T-helper 17 cell (primary cell): ENCODE measurements around the gene ZC3H7B. TPM values are rescaled to one million over a fixed set of nuclear protein-coding genes. Genes with fewer than 3 reads are reported as not detected.
A peak's percentile ranks its signal among the peaks of the same experiment; 100 is the strongest.
"Not testable (repeated sequence)": the region's sequence is repeated elsewhere in the genome, so short reads cannot be mapped to it uniquely, and the experiment has no call there.

ENCODE experiments used
- ATAC-seq: fragments of 150-1000 bp; cut with Tn5 transposase; 2 replicates; pipeline ENCODE4 v1.10.0; 2021; ENCODE audit warnings: mild to moderate bottlenecking, moderate library complexity
- DNase-seq, 3 donors: peaks; one replicate each; pipeline versions ENCODE4 v3.0.0 to v3.0.0-alpha.2; 2020 to 2021
- H3K9me3 ChIP-seq: one replicate; pipeline ENCODE4 v1.7.0; 2013; ENCODE audit warnings: low read length, mild to moderate bottlenecking; ENCODE audit not compliant: control insufficient read depth, poor library complexity, severe bottlenecking
- H3K27ac Mint-ChIP-seq: one replicate; pipeline ENCODE4 v1.8.0; 2022; ENCODE audit warnings: mild to moderate bottlenecking, moderate library complexity, mixed read lengths
- H3K27me3 Mint-ChIP-seq: one replicate; pipeline ENCODE4 v1.8.0; 2022; ENCODE audit warnings: mixed read lengths
- H3K36me3 Mint-ChIP-seq: one replicate; pipeline ENCODE4 v1.8.0; 2022; ENCODE audit warnings: low read depth, mixed read lengths
- H3K4me1 Mint-ChIP-seq: one replicate; pipeline ENCODE4 v1.8.0; 2022; ENCODE audit warnings: mild to moderate bottlenecking, mixed read lengths
- H3K4me3 Mint-ChIP-seq: one replicate; pipeline ENCODE4 v1.8.0; 2022; ENCODE audit warnings: mild to moderate bottlenecking, moderate library complexity, mixed read lengths
- total RNA-seq, 4 donors: library from RNA in 2 of 4; stranded (reverse) in 2 of 4; gene quantifications; one replicate each; pipeline ENCODE4 v1.2.3 and lab custom pipeline; 2022 to 2026

The ZC3H7B gene
- total RNA-seq, 2 donors from 2014 or later = 33.5 to 35.9 TPM

DNA sequence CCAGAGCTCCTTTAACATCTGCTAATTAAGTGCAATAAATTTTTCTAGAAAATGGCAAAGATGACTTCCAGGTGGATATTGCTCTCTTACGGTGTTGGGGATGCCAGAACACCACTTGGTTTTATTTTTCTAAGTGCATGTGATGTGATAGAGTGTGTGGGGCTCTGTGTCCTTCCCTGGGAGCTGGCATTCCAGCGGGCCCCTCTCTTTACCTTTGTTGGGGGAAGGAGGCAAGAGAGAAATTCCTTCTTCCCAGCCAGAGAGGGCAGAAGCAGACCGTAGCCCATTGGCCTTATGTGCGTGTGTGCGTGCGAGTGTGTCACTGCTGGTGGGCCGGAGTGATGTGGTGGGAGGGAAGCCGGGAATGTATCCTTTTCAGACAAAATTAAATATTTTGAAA, 97.6 kb downstream of the ZC3H7B start:
- Mint-ChIP-seq H3K27ac (no peak overlapping the region), H3K36me3 (no peaks in the 10 kb centered on the region), H3K27me3 (no peaks in the 10 kb centered on the region), H3K4me3 (no peak overlapping the region), H3K4me1 (peaks cover 3% of the 10 kb centered on the region)
- no peak for DNase-seq
- no peak for ATAC-seq
- no peaks in the 10 kb centered on the region for H3K9me3 ChIP-seq

DNA sequence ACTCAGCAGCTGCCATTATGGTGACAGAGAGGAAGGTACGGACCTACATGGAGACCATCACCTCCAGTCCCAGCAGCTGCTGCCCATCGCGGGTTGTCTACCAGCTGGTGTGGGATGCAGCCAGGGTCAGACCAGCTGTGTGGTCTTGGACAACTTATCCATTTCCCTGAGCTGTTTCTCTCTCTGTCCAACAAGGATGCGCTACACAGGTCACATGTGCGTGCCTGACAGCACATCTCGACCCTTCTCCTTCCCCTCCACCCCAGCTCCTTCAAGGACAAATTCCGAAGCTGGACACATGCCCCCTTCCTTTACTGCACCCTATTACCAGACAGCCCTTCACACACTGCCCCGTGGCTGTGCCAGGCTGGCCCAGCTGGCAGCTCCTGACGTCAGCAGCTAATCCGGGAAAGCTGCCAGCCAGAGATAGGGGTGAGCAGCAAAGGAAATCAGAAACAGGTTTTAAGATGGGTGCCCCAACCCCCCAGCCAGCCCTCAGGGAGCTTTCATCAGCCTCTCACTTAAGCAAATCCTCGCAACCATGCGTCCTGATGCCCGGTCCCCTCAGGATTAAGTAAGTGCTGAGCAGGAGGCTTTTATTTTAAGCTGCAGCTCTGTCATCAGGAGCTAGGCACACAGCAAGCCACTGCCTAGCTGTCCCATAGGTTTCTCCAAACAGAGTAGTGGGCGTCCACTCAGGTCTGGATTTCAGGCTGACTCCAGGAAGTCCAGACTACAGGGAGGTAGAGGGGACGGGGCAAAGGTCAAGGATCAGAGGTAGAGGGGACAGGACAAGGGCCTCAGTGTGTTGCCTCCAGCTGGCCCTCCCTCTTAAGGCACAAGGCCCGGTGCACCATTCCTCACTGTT, 100.7 kb downstream of the ZC3H7B start:
- no peaks in the 10 kb centered on the region for H3K9me3 ChIP-seq
- H3K27ac Mint-ChIP-seq = no peak overlapping the region
- no peak for DNase-seq
- H3K36me3 Mint-ChIP-seq = no peaks in the 10 kb centered on the region
- no peak for ATAC-seq
- H3K4me3 Mint-ChIP-seq = no peak overlapping the region
- H3K27me3 Mint-ChIP-seq = no peaks in the 10 kb centered on the region
- H3K4me1 Mint-ChIP-seq = peaks cover 3% of the 10 kb centered on the region

DNA sequence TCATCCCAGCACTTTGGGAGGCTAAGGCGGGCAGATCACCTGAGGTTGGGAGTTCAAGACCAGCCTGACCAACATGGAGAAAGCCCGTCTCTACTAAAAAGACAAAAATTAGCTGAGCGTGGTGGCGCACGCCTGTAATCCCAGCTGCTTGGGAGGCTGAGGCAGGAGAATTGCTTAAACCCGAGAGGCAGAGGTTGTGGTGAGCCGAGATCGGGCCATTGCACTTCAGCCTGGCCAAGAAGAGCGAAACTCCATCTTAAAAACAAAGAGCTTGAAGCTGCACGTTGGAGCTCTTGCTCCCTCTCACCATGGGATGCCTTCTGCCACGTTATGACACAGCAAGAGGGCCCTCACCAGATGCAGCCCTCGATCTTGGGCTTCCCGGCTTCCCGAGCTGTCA, 101.5 kb downstream of the ZC3H7B start:
- not testable (repeated sequence) for H3K4me1 Mint-ChIP-seq, H3K27me3 Mint-ChIP-seq, DNase-seq, H3K27ac Mint-ChIP-seq, H3K36me3 Mint-ChIP-seq, ATAC-seq, H3K4me3 Mint-ChIP-seq, H3K9me3 ChIP-seq

DNA sequence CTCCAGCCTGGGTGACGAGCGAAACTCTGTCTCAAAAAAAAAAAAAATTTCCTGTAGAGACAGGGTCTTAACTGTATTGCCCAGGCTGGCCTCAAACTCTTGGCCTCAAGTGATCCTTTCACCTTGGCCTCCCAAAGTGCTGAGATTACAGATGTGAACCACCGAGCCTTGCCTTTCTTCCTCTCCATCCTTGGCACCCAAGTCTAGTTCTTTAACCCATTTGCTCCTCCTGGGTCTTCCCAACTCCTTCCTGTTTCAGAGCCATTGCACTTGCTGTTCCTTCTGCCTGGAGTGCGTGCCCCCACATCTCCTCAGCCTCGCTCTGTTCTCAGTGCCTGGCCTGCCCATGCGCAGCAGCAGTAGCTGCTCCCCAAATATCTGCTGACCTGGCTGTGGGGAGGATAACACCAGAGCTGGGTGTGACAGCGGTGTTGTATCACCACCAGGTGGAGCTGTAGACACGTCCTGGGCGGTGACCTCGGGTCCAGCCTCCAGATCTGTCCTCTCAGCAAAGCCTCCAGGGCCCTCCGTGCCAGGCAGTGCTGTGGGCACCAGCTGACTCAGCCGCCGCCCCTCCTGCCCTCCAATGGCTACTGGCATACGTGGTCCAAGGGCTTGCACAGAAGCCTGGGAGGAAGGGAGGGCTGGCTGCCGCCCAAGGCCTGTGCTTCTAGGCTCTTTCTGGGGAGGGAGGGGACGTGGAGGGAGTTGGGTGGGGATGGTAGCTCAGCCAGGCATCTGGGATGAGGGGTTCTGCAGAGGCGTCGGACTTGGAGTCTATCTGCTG, 102.4 kb downstream of the ZC3H7B start:
- H3K9me3 ChIP-seq = no peaks in the 10 kb centered on the region
- Mint-ChIP-seq H3K27me3 (no peaks in the 10 kb centered on the region), H3K36me3 (no peaks in the 10 kb centered on the region), H3K27ac (no peak overlapping the region), H3K4me3 (no peak overlapping the region), H3K4me1 (peaks cover 3% of the 10 kb centered on the region)
- ATAC-seq = peak; percentile 99
- peak; percentile 58 to 75 (median 67) for DNase-seq

DNA sequence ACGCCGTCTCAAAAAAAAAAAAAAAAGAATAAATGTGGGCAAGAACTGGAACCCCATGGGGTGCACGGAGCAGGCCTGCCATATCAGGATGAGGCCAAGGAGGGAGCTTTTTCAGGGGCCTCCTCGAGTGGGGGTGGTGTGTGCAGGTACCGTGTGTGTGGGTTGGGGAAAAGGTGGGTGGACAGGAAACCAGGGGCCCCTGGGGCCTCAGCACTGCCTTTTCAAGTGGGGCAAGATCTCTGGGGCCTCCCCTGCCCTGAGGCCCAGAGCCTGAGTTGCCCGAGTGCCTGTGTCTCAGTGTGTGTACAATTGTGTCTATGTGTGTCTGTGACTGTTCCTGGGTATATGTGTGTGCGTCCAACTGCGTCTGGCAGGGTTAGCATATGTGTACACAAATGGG, 104.3 kb downstream of the ZC3H7B start:
- H3K27me3 Mint-ChIP-seq = no peaks in the 10 kb centered on the region
- no peaks in the 10 kb centered on the region for H3K9me3 ChIP-seq
- no peaks in the 10 kb centered on the region for H3K36me3 Mint-ChIP-seq
- ATAC-seq (no peak), DNase-seq (no peak)
- H3K4me1 Mint-ChIP-seq = peaks cover 6% of the 10 kb centered on the region
- no peak overlapping the region for H3K27ac Mint-ChIP-seq
- peak overlapping the region; percentile 31 for H3K4me3 Mint-ChIP-seq

DNA sequence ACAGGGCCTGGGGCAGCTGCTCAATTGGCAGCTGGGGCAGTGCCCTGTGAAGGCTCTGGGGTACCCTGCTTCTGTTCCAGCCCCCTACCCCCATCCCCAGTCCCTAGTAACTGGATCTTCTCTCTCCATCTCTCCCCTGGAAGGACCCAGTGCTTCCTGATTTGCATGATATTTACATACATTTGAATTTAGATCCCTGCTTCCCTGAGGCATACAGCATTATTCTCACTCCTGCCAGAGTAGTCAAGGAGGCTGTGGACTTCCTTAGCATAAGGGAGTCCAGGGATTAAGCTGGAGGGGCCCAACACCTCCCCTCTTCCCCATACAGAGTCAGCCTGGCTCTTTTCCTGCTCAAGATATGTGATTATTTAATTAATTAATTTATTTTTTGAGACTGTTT, 105.1 kb downstream of the ZC3H7B start:
- H3K27me3 Mint-ChIP-seq = no peaks in the 10 kb centered on the region
- no peaks in the 10 kb centered on the region for H3K36me3 Mint-ChIP-seq
- no peak for ATAC-seq
- H3K4me3 Mint-ChIP-seq = no peak overlapping the region
- no peaks in the 10 kb centered on the region for H3K9me3 ChIP-seq
- no peak overlapping the region for H3K27ac Mint-ChIP-seq
- no peak for DNase-seq
- H3K4me1 Mint-ChIP-seq = peaks cover 9% of the 10 kb centered on the region

DNA sequence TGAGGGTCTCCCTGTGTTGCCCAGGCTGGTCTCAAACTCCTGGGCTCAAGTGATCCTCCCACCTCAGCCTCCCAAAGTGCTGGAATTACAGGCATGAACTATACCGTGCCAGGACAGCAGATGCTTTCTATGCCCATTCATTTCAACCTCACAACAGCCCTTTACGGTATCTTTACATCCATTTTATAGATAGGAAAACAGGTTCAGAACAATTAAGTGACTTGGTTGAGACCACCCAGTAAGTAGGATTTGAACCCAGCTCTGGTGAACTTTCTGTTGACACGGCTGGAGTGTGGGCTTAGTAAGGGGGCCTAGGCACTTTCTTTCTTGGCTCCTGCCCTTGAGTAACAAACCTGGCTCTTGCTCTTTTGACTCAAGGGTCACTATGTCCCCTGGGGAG, 106.1 kb downstream of the ZC3H7B start:
- ATAC-seq (no peak), DNase-seq (no peak)
- Mint-ChIP-seq H3K36me3 (no peaks in the 10 kb centered on the region), H3K4me3 (no peak overlapping the region), H3K27ac (no peak overlapping the region), H3K27me3 (no peaks in the 10 kb centered on the region), H3K4me1 (peaks cover 14% of the 10 kb centered on the region)
- no peaks in the 10 kb centered on the region for H3K9me3 ChIP-seq

DNA sequence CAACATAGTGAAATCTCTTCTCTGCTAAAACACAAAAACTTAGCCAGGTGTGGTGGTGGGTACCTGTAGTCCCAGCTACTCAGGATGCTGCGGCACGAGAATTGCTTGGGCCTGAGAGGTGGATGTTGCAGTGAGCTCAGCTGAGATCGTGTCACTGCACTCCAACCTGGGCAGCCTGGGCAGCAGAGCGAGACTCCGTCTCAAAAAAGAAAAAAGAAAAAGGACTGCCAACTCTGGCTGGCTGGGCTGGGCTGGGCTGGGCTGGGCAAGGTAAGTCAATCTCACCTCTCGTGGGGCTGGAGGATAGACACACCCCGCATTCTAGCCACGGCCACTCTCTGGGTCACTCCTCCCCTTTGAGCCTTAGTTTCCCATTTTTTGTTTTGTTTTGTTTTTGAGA, 107.3 kb downstream of the ZC3H7B start:
- no peaks in the 10 kb centered on the region for H3K9me3 ChIP-seq
- ATAC-seq (no peak), DNase-seq (no peak)
- Mint-ChIP-seq H3K36me3 (peaks cover 3% of the 10 kb centered on the region), H3K4me1 (peaks cover 18% of the 10 kb centered on the region), H3K4me3 (no peak overlapping the region), H3K27ac (no peak overlapping the region), H3K27me3 (no peaks in the 10 kb centered on the region)

Other genes starting within 250 kb of the ZC3H7B start
- gene EP300, start 208.9 kb upstream of the ZC3H7B start, total RNA-seq = 100 to 1,000 TPM; 168 to 174 TPM
- 10 to 100 TPM; 28.9 to 31.1 TPM for gene L3MBTL2, start 96.2 kb upstream of the ZC3H7B start, total RNA-seq
- 1 to 10 TPM; 1.6 to 3.5 TPM for gene CHADL, start 60.6 kb upstream of the ZC3H7B start, total RNA-seq
- 100 to 1,000 TPM; 114 to 142 TPM for gene RANGAP1, start 15.3 kb upstream of the ZC3H7B start, total RNA-seq
- gene TEF, start 80.4 kb downstream of the ZC3H7B start, total RNA-seq = 1 to 10 TPM; 4.8 to 7.4 TPM
- 10 to 100 TPM; 30.8 to 44.0 TPM for gene TOB2, start 145.3 kb downstream of the ZC3H7B start, total RNA-seq
- 10 to 100 TPM; 31.7 to 39.6 TPM for gene PHF5A, start 167.2 kb downstream of the ZC3H7B start, total RNA-seq
- gene ACO2, start 167.6 kb downstream of the ZC3H7B start, total RNA-seq = 10 to 100 TPM; 77.2 to 81.9 TPM
- gene POLR3H, start 242.9 kb downstream of the ZC3H7B start, total RNA-seq = 10 to 100 TPM; 11.2 to 19.5 TPM